ENCODE data around the gene ADGRB2.

GRCh38 chr1:31787261-31787660 lies 23.1 kb upstream of the ADGRB2 start:
- TF ChIP-seq, protein P1, sequence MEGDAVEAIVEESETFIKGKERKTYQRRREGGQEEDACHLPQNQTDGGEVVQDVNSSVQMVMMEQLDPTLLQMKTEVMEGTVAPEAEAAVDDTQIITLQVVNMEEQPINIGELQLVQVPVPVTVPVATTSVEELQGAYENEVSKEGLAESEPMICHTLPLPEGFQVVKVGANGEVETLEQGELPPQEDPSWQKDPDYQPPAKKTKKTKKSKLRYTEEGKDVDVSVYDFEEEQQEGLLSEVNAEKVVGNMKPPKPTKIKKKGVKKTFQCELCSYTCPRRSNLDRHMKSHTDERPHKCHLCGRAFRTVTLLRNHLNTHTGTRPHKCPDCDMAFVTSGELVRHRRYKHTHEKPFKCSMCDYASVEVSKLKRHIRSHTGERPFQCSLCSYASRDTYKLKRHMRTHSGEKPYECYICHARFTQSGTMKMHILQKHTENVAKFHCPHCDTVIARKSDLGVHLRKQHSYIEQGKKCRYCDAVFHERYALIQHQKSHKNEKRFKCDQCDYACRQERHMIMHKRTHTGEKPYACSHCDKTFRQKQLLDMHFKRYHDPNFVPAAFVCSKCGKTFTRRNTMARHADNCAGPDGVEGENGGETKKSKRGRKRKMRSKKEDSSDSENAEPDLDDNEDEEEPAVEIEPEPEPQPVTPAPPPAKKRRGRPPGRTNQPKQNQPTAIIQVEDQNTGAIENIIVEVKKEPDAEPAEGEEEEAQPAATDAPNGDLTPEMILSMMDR (IDR thresholded peaks at IDR 0.05): no peak
- TF ChIP-seq POLR2A (IDR thresholded peaks at IDR 0.05): no peak
